T-helper 2 cell (primary cell): ENCODE measurements around the gene PNPLA7.

Experiments used
- DNase-seq, 5 experiments: peaks; one replicate each; pipeline versions ENCODE4 v3.0.0 to v3.0.0-alpha.2; 2012 to 2022

Gene PNPLA7

GRCh38 chr9:137434498-137435380 is 115.5 kb downstream of the PNPLA7 start:
- no peak for DNase-seq

DNA sequence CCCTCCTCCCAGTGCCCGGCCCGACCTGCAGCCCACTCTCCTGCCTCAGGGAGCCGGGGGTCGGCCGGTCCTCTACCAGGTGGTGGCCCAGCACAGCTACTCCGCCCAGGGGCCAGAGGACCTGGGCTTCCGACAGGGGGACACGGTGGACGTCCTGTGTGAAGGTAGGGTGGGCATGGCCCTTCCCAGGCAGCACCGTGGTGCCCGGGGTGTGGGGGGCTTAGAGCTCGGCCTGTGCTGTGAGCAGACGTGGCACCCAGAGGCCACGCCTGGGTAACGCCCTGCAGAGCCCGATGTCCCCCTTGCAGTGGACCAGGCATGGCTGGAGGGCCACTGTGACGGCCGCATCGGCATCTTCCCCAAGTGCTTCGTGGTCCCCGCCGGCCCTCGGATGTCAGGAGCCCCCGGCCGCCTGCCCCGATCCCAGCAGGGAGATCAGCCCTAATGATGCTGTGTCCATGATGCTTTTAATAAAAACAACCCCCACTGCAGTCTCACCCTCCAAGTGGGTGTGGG is 116.2 kb downstream of the PNPLA7 start:
- no peak for DNase-seq

DNA sequence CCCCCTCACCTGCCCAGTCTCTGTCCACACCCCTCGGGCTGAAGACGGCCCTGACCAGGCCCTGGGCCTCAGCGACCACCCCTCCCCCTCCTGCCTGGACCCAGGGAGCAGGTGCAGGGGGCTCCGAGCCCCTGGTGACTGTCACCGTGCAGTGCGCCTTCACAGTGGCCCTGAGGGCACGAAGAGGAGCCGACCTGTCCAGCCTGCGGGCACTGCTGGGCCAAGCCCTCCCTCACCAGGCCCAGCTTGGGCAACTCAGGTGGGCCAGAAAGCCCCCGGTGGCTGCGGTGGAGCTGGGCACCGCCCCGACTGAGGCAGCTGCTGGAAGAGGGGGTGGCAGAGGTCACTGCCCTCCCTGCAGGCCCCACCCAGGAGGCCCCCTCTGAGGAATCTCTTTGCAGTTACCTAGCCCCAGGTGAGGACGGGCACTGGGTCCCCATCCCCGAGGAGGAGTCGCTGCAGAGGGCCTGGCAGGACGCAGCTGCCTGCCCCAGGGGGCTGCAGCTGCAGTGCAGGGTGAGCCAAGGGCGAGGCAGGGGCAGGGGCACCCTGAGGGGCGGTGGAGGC is 116.8 kb downstream of the PNPLA7 start:
- DNase-seq: no peak

GRCh38 chr9:137432687-137433348 is 117.4 kb downstream of the PNPLA7 start:
- no peak for DNase-seq

DNA sequence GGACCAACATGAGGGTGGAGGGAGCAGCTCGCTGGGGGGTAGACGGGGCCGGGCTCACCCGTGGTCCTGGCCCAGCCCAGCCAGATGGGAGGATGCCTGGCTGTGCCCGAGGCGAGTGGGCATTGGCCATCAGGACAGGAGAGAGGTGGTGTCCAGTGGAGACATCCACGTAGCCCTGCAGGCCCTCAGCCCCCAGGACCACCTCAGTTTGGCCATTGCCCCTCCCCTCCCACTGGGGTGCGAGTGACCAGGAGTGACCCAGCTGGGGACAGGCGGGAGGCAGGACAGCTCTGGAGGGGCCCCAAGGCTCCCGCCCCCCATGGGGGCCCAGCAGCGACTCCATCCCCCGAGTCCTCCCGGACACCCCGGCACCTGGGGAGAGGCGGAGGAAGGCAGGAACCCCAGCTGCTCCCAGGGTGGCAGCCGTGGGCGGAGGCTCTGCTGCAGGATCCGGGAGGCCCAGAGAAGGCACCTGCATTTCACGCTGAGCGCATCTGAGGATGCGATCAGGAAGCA is 118.7 kb downstream of the PNPLA7 start:
- no peak for DNase-seq

DNA sequence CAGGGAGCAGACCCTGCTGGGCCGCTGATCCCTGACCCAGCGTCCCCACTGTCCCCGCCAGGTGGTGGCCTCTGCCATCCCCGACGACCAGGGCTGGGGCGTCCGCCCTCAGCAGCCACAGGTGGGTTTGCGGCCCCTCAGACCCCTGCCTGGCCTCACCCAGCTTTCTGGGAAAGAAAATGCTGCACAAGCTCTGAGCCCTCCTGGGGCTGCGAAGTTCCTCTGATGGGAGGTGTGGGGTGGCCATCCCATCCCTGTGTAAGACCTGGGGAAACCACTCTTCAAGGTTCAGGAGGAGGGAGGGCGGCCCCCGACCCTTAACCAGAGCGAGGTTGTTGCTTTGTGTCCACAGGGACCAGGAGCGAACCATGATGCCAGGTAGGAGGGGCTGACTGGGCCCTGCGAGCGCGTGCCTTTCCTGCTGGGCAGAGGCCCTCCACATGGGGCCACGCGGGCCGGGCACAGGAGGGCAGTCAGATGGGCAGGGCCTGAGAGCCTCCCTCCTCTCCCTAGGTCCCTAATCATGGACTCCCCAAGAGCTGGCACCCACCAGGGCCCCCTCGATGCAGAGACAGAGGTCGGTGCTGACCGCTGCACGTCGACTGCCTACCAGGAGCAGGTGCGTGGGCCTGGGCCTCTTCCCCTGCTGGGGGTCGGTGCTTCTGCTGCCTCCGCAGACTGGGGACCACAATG is 119.3 kb downstream of the PNPLA7 start:
- no peak for DNase-seq

DNA sequence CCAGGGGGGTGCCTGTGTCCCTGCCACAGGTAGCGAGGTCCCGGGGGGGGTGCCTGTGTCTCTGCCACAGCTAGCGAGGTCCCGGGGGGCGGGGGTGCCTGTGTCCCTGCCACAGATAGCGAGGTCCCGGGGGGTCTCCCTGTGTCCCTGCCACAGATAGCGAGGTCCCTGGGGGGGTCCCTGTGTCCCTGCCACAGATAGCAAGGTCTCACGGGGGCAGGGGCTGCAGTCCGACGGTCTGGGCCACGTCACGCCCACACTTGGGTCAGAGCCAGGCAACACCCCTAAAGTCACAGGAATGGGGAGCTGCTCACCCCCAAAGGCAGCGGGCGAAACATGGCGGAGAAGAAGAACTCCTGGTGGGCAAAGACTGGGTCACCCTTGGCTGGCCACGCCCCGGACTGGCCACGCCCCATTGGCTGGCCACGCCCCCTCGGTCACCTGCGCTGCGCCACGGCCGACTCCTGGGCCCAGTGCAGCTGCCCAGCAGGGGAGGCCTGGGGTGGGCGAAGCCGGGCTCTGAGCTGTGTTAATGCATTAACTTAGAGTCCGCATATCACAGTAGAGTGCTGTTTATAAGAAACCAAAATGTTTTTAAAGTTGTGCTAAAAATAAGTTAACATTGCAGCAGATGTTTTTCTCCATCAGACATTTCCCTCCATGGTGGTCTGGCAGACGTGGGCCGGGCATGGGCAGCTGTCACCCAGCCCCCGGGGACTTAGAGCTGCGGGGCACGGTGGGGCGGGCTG is 120.1 kb downstream of the PNPLA7 start:
- DNase-seq: no peak

- DNase-seq: no peak
These were observed 120.7 kb downstream of the PNPLA7 start for GRCh38 chr9:137429546-137429890.

DNA sequence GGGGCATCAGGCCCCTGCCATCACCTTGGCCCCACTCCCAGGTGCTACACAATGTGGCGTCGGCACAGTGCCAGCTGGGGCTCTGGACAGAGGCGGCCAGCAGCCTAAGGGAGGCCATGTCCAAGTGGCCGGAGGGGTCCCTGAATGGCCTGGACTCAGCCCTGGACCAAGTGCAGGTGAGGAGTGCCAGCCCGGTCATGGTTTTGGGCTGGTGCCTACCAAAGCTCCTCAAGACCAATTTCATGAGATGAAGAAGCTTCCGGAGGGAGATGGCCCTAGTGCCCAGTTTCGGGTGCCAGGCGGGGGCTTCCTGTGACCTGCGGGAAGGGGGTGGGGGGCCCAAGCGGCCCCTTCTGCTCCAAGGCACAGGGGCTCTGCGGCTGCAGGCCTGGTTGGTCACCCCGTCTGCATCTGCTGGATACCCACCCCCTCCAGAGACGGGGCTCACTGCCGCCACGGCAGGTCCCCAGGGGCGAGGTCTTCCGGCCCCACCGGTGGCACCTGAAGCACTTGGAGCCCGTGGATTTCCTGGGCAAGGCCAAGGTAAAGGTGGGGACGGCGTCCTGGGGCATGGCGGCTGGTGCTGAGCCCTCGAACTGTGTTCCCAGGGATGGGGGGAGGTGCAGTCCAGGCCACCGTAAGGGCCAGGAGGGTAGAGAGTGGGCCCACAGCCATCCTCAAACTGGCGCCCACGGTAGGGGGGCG is 121.2 kb downstream of the PNPLA7 start:
- DNase-seq: no peak

- DNase-seq: no peak
These were observed 121.9 kb downstream of the PNPLA7 start for GRCh38 chr9:137428311-137428630.

DNA sequence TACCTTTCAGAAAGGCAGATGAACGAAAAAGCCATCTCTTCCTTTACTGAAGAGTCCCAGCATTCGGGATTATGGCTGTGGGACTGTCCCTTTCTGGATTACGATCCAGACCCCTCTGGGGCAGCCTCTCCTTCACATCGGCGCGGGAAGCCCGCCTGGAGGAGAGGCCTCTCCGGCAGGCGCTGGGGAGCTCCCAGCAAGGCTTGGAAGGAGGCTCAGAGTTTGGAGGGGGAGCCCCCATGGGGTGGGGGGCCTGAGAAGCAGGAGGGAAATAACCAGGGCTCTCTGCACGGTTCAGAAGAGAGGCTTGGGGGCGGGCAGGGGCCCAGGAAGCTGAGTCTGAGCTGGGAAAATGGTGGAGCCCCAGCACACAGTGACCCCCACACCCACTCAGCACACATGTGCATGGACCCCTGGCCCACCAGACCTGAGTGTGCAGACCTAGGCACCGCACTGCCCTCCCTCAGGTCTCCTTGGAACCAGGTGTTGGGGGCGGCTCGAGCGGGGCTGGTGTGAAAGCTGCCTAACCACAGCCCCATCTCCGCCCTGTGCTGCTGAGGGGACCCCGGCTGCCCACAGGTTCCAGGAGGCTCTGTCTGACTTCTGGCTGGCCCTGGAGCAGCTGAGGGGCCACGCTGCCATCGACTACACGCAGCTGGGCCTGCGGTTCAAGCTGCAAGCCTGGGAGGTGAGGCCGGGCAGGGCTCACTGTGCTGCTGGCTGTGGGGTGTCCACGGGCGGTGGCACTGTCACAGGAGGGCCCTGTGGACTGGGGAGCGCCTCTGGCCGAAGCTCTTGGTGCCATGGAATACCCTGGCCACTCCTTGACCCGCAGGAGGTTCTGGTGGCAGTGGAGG is 122.5 kb downstream of the PNPLA7 start:
- DNase-seq: no peak

DNA sequence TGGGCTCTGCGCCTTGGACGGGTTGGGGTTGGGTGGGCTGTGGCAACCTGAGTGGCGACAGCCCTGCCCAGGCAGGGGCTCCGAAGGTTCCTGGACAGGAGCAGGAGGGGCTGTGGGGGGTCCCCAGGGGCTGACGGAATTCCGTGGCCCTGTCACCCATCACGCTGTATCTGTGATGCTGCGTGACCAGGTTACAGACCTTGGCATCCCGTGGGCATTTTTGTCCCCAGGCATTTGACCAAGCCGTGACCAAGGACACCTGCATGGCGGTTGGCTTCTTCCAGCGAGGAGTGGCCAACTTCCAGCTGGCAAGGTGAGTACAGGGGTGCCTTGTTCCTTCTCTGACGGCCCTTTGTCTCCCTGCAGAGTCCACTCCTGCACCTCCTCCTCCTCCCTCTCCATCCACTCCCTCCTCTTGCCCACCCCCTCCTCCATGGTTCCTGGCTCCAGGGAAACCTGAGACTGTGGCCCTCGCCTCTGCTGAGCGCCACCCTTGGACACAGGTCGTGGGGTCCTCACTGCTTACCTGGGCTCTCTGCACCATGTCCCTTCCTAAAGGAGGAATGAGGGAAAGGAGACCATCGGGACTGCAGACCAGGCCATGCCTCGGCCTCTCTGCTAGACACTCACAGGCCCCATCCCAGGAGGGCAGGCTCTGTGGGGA is 124.1 kb downstream of the PNPLA7 start:
- DNase-seq: no peak

DNA sequence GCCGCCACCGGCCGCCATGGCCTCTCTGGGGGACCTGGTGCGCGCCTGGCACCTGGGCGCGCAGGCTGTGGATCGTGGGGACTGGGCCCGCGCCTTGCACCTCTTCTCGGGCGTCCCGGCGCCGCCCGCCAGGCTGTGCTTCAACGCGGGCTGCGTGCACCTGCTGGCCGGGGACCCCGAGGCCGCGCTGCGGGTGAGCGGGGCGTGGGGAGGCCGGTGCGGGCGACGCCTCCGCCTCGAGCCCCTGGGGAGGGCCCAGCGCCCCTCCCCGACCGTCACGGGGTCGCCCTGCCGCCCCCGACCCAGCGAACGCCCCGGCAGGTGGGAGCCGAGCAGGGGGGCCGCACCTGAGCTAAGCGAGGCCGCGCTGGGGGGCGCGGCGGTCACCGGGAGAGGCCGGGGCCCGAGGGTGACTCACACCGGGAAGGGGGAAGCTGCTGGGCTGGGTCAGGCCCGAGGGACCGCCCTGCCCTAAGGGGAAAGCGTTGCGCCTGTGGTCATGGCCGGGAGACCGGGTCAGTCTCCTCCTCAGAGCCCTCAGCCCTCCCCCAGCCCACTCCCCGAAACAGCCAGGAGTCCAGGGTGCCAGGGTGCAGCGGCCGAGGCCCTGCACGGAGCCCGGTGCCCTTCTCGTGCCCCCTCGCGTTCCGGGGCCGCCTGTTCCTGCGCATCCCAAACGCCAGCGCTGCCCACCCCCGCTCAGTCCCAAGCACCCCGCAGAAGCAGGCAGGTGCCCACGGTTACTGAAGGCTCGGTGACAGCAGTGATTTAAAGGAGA is 126.5 kb downstream of the PNPLA7 start:
- no peak for DNase-seq

- peak; percentile 85 to 93 (median 90) for DNase-seq
These were observed 127.3 kb downstream of the PNPLA7 start, which contains the start of the genes EXD3 and NOXA1 for GRCh38 chr9:137422604-137423513. TSS of gene EXD3 (minus strand) at chr9:137423162. CDS start at chr9:137395357, 27,805 bp downstream. TSS of gene NOXA1 (plus strand) at chr9:137423393. CDS start at chr9:137423530, 137 bp downstream.

DNA sequence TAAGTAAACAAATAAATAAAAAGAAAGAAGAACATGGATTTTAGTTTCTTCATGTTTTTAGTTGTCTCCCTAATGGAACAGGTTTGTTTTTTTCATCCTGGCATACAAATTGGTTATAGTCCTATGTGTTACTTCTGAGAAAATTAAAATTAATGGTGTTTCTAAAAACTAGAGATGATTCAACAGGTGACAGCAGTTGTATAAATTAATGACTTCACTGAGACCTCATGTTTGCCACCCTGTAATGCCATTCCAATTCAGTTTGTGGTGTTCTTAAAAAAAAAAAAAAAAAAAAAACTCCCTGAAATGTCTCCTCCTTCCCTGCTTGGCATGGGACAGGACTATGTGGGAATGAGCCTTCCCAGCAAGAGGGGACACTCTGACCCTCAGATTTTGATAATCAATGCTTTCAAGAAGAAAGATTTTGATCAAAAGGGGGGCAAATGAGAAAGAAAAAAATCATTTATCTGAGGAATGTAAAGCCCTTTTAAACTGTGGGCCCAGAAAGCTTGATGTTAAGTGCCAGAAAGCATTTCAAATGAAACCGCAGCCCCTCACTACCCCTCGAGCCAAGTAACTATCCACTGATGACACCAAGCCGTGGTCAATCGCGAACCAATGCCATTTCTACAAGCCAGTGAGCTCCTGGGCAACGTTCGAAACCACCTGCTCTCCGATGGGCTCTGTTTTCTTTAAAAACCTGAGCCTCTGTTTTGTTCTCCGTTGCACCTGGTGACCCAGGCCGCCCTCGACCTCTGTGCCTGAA is 128.2 kb downstream of the PNPLA7 start:
- DNase-seq: no peak

DNA sequence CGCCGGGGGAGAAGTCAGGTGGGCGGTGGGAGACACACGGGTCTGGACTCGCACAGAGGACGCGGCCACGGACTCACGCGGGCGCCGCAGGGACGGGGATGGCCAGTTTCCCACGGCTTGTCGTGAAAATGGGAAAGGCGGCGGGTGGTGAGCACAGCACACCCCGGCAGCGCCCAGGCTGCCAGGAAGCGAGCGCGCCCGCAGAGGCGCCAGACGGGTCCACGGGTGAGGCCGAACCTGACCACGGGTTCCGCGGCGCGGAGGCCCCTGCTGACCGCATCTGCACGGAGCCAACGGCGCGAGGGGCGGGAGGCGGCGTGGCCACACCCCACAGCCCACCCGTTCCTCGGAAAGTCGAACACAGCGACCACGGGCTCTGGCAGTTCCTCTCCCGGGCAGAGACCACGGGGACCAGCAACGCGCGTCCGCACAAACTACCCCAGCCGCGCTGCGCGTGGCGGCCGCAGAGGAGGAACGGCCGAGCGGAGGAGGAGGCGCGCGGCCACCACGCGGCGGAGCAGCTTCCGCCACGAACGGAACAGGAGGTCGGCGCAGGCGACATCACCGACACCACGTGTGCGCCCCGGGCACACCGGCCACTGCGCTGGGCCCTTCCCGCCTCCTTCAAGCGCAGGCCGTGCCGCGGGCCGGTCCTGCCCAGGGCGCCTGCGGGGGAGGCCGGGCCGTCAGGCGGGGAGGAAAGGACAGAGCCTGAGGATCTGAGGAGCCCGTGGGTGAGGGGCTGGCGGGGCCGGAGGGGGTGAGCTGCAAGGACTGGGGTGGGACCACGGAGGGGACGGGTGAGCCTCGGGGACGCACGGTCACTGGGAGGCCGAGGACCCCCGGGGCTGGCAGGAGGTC is 132.8 kb downstream of the PNPLA7 start:
- DNase-seq: peak in 2 of 5 experiments; percentile 21 to 28
